DLD1 (cell line): ENCODE data around the gene MDK.
"Not testable (repeated sequence)": the region's sequence is repeated elsewhere in the genome, so short reads cannot be mapped to it uniquely, and the experiment has no call there.

Experiments used
- in situ Hi-C: cut with HindIII; loops from 2 replicates; pipeline ENCODE4 v1.10.0; 2017; ENCODE audit warnings: low sequenced_read_pairs

Gene MDK

GRCh38 chr11:46367244-46367915, 14.1 kb upstream of the MDK start:
- in situ Hi-C loops: no loop called here

- in situ Hi-C loops: no loop called here
These were observed 13.6 kb upstream of the MDK start for GRCh38 chr11:46367916-46368267.

GRCh38 chr11:46369458-46370152, 11.9 kb upstream of the MDK start:
- in situ Hi-C loops: no loop called here

GRCh38 chr11:46370253-46370652, 11.2 kb upstream of the MDK start:
- in situ Hi-C loops: no loop called here

- in situ Hi-C loops: not testable (repeated sequence)
These were observed 10.2 kb upstream of the MDK start for GRCh38 chr11:46371262-46371661.

- in situ Hi-C loops: no loop called here
These were observed 9.4 kb upstream of the MDK start for GRCh38 chr11:46372086-46372485.

DNA sequence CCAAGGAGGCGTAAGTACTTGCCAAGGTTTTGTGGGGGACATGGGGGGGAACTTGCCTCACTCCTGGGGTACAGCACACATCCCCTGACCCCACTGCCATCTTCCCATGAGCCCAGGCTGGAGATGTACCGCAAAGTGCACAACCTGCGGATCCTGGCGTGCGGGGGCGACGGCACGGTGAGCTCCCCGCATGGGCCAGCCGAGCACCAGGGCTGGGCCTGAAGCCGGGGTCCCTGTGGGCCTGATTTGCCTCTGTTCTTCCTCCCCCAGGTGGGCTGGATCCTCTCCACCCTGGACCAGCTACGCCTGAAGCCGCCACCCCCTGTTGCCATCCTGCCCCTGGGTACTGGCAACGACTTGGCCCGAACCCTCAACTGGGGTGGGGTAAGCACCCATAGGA, 9.0 kb upstream of the MDK start:
- in situ Hi-C loops: not testable (repeated sequence)

DNA sequence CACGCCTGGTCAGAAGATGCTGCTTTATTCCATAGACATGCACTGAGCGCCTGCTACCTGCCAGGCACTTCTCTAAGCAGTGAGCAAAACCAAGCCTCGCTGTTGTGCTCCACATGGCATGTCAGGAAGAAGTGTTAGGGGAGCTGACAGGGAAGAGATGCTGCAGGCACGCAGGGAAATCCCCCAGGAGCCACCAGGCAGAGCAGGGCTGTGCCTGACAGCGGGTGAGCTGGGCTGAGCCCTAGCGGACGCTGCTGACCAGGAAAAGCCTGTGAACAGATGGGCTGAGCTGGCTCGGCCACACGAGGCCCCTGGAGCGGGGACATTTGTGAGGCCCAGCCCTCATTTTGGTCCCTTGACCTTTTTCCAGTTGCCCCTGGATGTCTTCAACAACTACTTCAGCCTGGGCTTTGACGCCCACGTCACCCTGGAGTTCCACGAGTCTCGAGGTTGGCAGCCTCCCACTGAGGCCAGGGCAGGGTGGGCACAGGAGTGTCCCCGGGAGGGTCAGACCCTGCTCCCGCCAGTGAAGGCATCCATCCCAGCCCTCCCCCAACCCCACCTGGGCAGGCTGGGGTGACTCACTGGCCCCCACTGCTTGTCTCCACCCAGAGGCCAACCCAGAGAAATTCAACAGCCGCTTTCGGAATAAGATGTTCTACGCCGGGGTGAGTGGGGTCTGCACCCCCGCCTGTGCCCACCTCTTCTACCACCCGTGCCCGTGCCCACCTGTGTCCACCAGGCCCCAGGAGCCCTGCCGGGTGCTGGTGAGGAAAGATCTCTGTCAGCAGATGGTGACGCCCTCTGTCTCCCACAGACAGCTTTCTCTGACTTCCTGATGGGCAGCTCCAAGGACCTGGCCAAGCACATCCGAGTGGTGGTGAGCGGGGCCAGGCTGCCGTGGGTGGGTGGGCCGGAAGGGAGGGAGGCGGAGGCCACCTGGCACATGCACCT, 7.4 kb upstream of the MDK start:
- in situ Hi-C loops: no loop called here

DNA sequence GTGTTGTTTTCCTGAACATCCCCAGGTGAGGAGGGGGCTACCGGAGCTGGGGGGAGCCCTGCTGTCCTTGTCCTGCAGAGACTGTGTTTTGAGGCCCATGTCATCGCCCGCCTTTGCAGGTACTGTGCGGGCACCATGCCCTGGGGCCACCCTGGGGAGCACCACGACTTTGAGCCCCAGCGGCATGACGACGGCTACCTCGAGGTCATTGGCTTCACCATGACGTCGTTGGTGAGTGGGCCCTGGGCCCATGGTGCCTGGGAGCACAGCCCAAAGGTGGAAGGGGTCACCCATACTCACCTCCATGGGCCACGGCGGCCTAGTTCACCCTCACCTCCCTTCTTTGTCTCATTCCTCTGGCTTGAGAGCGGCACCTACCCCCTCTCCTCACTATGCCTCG, 6.7 kb upstream of the MDK start:
- in situ Hi-C loops: no loop called here

DNA sequence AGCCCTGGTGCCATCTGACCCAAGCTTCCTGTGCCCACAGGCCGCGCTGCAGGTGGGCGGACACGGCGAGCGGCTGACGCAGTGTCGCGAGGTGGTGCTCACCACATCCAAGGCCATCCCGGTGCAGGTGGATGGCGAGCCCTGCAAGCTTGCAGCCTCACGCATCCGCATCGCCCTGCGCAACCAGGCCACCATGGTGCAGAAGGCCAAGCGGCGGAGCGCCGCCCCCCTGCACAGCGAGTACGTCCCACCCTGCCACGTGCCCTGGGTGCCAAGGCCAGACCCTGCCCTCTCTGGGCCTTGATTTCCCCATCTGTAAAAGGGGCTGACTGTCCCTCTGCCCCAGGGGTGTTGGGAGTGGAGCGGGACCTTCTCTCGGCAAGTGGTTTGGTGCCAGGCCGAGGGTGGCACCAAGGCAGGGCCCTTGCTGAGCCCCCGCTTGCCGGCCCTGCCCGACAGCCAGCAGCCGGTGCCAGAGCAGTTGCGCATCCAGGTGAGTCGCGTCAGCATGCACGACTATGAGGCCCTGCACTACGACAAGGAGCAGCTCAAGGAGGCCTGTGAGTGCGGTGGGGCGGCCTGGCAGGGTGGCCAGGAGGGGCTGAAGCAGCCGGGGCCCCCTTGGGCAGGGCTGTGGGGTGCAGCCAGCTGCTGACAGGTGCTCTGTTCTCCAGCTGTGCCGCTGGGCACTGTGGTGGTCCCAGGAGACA, 5.9 kb upstream of the MDK start:
- in situ Hi-C loops: no loop called here

- in situ Hi-C loops: no loop called here
These were observed 5.0 kb upstream of the MDK start for GRCh38 chr11:46376258-46377050.

GRCh38 chr11:46377290-46377689, 4.2 kb upstream of the MDK start:
- in situ Hi-C loops: no loop called here

GRCh38 chr11:46377831-46378230, 3.6 kb upstream of the MDK start:
- in situ Hi-C loops: no loop called here

DNA sequence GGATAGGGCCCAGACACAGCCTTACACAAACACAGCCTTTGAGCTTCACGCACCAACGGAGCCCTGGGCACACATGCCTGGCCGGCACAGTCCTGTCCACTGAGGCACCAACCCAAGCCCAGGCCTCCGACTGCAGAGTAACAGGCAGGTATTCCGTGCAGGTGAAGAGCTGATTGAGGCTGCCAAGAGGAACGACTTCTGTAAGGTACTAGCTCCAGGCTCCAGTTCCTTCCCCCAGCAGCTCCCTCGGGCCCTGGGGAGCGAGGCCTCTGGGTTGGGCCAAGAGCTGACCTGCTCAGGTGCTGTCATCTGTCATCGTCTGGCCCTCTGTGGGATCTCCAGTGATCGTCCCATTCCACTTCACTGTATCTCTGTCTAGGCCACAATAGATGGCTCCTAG, 3.2 kb upstream of the MDK start:
- in situ Hi-C loops: no loop called here

DNA sequence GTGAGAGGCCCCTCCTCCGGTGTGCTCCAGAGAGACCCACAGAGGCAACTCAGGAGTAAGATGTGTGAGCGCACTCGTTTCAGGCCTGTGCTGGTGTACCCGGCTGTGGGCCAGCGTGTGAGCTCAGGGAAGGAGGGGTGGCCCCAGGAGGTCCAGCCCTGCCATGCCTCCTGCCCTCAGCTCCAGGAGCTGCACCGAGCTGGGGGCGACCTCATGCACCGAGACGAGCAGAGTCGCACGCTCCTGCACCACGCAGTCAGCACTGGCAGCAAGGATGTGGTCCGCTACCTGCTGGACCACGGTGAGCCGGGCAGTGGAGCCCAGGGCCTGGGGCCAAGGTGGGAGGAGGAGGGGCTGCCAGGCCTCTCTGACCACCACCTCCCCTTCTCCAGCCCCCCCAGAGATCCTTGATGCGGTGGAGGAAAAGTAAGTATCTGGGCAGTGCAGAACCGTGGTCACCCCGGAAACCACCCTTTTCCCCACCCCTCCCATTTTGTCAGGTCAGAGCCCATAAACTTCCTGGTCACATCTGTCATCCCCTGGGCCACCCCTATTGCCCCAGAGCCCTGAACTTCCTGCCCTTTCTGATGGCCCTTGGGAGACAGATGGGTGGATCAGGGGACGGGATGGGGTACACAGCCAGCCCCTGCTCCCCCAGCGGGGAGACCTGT, 2.5 kb upstream of the MDK start:
- in situ Hi-C loops: no loop called here

GRCh38 chr11:46379482-46380293, 1.8 kb upstream of the MDK start:
- in situ Hi-C loops: not testable (repeated sequence)

- in situ Hi-C loops: no loop called here
These were observed 975 bp upstream of the MDK start for GRCh38 chr11:46380340-46381047.
